ENCODE measurements around the gene RNF38. TPM values are rescaled to one million over a fixed set of nuclear protein-coding genes. Genes with fewer than 3 reads are reported as not detected.

RNF38 gene
- total RNA-seq, 2 experiments from 2014 or later, result 9.0 to 25.5 TPM

DNA sequence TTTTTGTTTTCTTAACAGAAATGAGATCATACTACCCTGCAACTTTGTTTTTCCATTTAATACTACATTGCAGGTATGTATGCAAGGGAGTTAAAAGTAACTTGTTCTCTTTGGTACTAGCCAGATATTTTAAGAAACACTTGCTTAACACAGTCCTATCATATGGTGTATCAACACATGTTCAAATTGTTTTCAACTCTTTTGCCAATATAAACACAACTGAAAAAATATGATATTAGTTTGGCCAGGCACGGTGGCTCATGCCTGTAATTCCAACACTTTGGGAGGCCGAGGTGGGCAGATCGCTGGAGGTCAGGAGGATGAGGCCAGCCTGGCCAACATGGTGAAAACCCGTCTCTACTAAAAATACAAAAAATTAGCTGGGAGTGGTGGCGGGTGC, 41.6 kb downstream of the RNF38 start:
- no peak overlapping the region for H2AFZ ChIP-seq (ENCODE audit: low read length)
- POLR2A ChIA-PET, result interaction anchor here (0.7 kb wide), 1 partner anchor 206 kb away, joined by 3 read pairs; no protein-coding TSS in a partner anchor
- intact Hi-C loops (cut with micrococcal nuclease; ENCODE audit: unreplicated experiment), result no loop called here
- H3K79me2 ChIP-seq (ENCODE audit: insufficient read depth, low read depth, low read length), result no peaks in the 10 kb centered on the region
- H3K36me3 ChIP-seq (ENCODE audit: insufficient read depth, low read length), result peaks cover 86% of the 10 kb centered on the region
- H3K9me2 ChIP-seq (ENCODE audit: insufficient read depth, low read length), result no peaks in the 10 kb centered on the region
- H3K9me3 ChIP-seq (ENCODE audit: low read length), result no peaks in the 10 kb centered on the region
- H4K20me1 ChIP-seq (ENCODE audit: insufficient read depth, low read length), result no peaks in the 10 kb centered on the region
- no peak overlapping the region for H3K4me2 ChIP-seq (ENCODE audit: low read length)
- BruUV-seq (replicated peaks), result no TSS peak
- CTCF ChIA-PET (ENCODE audit: unreplicated experiment), result no interaction called here
- no peaks in the 10 kb centered on the region for H3K4me1 ChIP-seq (ENCODE audit: insufficient read depth, low read length, poor library complexity, severe bottlenecking)
- no peak for DNase-seq (ENCODE audit: low spot score)
- H3K27ac ChIP-seq (ENCODE audit: low read depth, low read length, poor library complexity, severe bottlenecking), result no peak overlapping the region
- no peak overlapping the region for H3K4me3 ChIP-seq (ENCODE audit: low read depth, low read length, poor library complexity, severe bottlenecking)
- no peak for TF ChIP-seq EZH2phosphoT487 (IDR thresholded peaks at IDR 0.05; ENCODE audit: borderline replicate concordance, low read depth, low read length)
- TF ChIP-seq, protein P1, sequence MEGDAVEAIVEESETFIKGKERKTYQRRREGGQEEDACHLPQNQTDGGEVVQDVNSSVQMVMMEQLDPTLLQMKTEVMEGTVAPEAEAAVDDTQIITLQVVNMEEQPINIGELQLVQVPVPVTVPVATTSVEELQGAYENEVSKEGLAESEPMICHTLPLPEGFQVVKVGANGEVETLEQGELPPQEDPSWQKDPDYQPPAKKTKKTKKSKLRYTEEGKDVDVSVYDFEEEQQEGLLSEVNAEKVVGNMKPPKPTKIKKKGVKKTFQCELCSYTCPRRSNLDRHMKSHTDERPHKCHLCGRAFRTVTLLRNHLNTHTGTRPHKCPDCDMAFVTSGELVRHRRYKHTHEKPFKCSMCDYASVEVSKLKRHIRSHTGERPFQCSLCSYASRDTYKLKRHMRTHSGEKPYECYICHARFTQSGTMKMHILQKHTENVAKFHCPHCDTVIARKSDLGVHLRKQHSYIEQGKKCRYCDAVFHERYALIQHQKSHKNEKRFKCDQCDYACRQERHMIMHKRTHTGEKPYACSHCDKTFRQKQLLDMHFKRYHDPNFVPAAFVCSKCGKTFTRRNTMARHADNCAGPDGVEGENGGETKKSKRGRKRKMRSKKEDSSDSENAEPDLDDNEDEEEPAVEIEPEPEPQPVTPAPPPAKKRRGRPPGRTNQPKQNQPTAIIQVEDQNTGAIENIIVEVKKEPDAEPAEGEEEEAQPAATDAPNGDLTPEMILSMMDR (conservative IDR thresholded peaks at IDR 0.05; ENCODE audit: low read length), result no peak

DNA sequence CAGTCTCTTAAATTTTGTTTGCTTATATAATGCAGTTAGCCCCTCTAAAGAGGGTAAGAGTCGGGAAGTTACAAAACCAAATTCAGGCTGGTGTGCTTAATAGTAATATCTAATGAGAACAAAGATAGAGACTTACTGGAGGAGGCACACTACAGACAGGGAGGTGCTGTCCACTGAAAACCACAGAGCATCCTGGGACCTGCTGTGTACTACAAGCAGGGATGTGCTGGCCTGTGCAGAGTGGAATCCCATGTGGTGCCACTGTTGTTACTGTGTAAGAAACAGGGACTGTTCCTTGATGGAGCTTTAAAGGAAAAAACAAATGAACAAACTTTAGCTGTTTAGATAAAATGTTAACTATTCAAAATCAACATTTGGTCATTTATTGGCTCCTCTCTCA, 42.4 kb downstream of the RNF38 start:
- Histone ChIP-seq H3K4me1 (ENCODE audit: insufficient read depth, low read length, poor library complexity, severe bottlenecking) (no peaks in the 10 kb centered on the region), H3K9me3 (ENCODE audit: low read length) (no peaks in the 10 kb centered on the region), H3K9me2 (ENCODE audit: insufficient read depth, low read length) (no peaks in the 10 kb centered on the region), H2AFZ (ENCODE audit: low read length) (no peak overlapping the region), H3K27ac (ENCODE audit: low read depth, low read length, poor library complexity, severe bottlenecking) (no peak overlapping the region), H4K20me1 (ENCODE audit: insufficient read depth, low read length) (no peaks in the 10 kb centered on the region), H3K36me3 (ENCODE audit: insufficient read depth, low read length) (peaks cover 85% of the 10 kb centered on the region), H3K4me3 (ENCODE audit: low read depth, low read length, poor library complexity, severe bottlenecking) (no peak overlapping the region), H3K4me2 (ENCODE audit: low read length) (no peak overlapping the region), H3K79me2 (ENCODE audit: insufficient read depth, low read depth, low read length) (no peaks in the 10 kb centered on the region)
- BruUV-seq (replicated peaks), result no TSS peak
- DNase-seq (ENCODE audit: low spot score), result no peak
- intact Hi-C loops (cut with micrococcal nuclease; ENCODE audit: unreplicated experiment), result no loop called here
- TF ChIP-seq EZH2phosphoT487 (IDR thresholded peaks at IDR 0.05; ENCODE audit: borderline replicate concordance, low read depth, low read length), result no peak
- TF ChIP-seq, protein P1 (conservative IDR thresholded peaks at IDR 0.05; ENCODE audit: low read length), result no peak
- POLR2A ChIA-PET, result interaction anchor here (0.9 kb wide), 1 partner anchor 10 kb away, joined by 3 read pairs; no protein-coding TSS in a partner anchor
- CTCF ChIA-PET (ENCODE audit: unreplicated experiment), result no interaction called here

DNA sequence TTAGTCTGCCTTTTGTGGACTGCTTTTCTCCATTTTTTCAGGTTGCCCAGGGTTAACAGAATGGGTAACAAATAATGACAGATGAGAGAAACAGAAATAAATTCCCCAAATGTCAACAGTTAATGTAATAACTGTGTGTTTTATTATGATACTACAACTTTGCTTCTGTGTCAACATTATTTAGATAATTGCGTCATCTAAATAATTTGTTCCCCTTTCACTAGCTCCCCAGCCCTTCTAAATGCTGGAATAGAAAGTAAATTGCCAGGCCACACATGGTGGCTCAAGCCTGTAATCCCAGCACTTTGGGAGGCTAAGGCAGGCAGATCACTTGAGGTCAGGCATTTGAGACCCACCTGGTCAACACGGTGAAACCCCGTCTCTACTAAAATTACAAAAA, 53.5 kb downstream of the RNF38 start:
- H3K4me3 ChIP-seq (ENCODE audit: low read depth, low read length, poor library complexity, severe bottlenecking), result no peak overlapping the region
- peaks cover 21% of the 10 kb centered on the region for H3K4me1 ChIP-seq (ENCODE audit: insufficient read depth, low read length, poor library complexity, severe bottlenecking)
- H3K79me2 ChIP-seq (ENCODE audit: insufficient read depth, low read depth, low read length), result peaks cover 3% of the 10 kb centered on the region; the same call in 1 of the 2 replicates
- no peaks in the 10 kb centered on the region for H4K20me1 ChIP-seq (ENCODE audit: insufficient read depth, low read length)
- H3K4me2 ChIP-seq (ENCODE audit: low read length), result no peak overlapping the region
- H2AFZ ChIP-seq (ENCODE audit: low read length), result no peak overlapping the region
- no peak for DNase-seq (ENCODE audit: low spot score)
- CTCF ChIA-PET (ENCODE audit: unreplicated experiment), result no interaction called here
- peaks cover 5% of the 10 kb centered on the region; the same call in 1 of the 2 replicates for H3K9me3 ChIP-seq (ENCODE audit: low read length)
- BruUV-seq (replicated peaks), result no TSS peak
- intact Hi-C loops (cut with micrococcal nuclease; ENCODE audit: unreplicated experiment), result no loop called here
- peaks cover 94% of the 10 kb centered on the region for H3K36me3 ChIP-seq (ENCODE audit: insufficient read depth, low read length)
- POLR2A ChIA-PET, result no interaction called here
- no peaks in the 10 kb centered on the region for H3K9me2 ChIP-seq (ENCODE audit: insufficient read depth, low read length)
- H3K27ac ChIP-seq (ENCODE audit: low read depth, low read length, poor library complexity, severe bottlenecking), result no peak overlapping the region
- TF ChIP-seq, protein P1 (conservative IDR thresholded peaks at IDR 0.05; ENCODE audit: low read length), result no peak
- TF ChIP-seq EZH2phosphoT487 (IDR thresholded peaks at IDR 0.05; ENCODE audit: borderline replicate concordance, low read depth, low read length), result no peak
